Stimulated activated CD8-positive, alpha-beta memory T cell treated with anti-CD3 and anti-CD28 coated beads, Interleukin-15, amount 100 ng/mL, for 24 hours (primary cell): ENCODE results near the gene ADGRL2.

Experiments
- DNase-seq: peaks from one replicate; pipeline ENCODE4 v3.0.0-alpha.2; 2020; ENCODE audit warnings: low read depth

ADGRL2 gene

GRCh38 chr1:81989524-81989923 is 188.8 kb downstream of the ADGRL2 start:
- DNase-seq: no peak

GRCh38 chr1:81990241-81990640 is 189.5 kb downstream of the ADGRL2 start:
- DNase-seq: no peak

- no peak for DNase-seq
Observed at GRCh38 chr1:81998165-81998564, 197.4 kb downstream of the ADGRL2 start.

DNA sequence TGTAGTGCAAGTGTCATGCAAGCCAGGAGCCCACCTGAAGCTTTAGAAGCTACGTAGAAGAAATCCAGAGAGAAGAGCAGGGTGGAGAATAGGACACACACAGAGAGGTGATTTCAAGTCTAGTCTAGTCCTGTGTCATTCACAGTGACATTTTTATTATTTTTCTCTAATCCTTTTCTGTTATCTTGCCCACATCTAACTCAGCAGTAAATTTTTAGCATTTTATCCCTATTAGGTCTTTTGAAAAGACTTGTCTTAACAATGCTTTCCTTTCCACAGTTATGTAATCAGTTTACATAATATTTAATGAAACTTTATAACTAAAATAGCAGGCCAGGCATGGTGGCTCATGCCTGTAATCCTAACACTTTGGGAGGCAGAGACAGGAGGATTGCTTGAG is 198.6 kb downstream of the ADGRL2 start:
- DNase-seq: no peak

DNA sequence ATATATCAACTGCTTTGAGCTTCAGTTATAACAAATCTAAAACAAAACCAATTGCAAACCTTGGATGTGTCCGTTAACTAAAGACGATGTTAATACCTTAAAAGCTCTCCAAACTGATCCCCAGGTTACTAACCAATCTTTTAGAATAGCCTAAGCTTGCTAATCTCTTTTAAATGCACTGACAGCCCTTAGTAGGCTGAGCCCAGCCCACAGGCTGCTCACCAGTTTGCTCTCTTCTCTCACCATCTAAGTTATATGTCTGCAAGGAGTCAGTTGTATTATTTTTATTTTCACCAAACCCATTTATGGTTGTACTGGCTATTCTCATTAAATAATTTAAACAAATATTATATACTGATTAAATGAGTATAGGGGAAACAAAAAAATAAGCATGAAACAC is 199.5 kb downstream of the ADGRL2 start:
- no peak for DNase-seq

GRCh38 chr1:82001345-82001744 is 200.6 kb downstream of the ADGRL2 start:
- DNase-seq: no peak

DNA sequence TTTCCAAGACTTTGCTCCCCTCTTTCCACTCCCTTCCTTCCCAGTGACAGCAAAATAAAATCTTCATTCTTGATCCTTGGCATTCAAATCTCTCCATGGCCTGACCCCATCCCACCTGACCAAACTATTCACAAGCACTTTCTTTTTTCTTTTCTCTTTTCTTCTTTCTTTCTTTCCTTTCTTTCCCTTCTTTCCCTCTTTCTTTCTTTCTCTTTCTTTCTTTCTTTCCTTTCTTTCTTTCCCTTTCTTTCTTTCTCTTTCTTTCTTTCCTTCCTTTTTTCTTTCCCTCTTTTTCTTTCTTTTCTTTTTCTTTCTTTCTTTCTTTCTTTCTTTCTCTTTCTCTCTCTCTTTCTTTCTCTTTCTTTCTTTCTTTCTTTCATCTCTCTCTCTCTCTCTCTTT is 207.1 kb downstream of the ADGRL2 start:
- no peak for DNase-seq

DNA sequence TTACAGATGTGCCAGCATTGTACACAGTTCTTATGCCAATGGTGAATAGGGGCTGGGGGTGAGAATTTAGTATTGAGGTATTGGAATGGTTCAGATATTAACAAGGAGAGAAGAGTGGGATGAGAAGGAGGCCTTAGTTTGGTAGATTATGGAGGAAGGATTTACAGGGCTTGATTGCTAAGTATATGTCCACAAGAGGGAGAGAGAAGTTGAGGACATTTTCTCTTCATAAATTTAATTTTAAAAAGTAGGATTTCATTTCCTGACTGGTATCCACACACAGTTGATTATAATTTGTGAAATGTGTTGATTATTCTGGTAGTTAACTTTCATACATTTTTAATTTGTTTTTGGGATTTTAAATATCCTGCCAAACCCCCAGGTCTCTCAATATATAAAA is 213.0 kb downstream of the ADGRL2 start:
- no peak for DNase-seq

GRCh38 chr1:82015444-82015843 is 214.7 kb downstream of the ADGRL2 start:
- no peak for DNase-seq

GRCh38 chr1:82018319-82018718 is 217.6 kb downstream of the ADGRL2 start:
- no peak for DNase-seq

DNA sequence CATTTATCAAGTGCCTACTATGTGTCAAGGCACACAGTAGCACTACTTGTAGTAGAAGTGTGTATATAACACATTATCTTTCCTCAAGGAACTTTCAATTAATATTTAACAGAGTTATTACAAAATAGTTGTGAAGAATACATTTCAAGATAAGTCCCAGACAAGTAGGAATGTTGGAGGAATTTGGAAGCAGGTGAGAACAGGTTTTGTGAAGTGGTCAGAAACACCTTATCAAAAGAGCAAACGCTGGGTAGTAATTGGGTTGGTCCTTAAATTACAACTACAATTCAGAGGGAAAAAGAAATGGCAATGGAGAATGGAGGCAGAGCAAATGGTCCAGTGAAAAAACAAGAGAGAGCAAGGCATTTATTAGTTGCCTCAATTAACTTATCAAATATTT is 218.8 kb downstream of the ADGRL2 start:
- DNase-seq: no peak

DNA sequence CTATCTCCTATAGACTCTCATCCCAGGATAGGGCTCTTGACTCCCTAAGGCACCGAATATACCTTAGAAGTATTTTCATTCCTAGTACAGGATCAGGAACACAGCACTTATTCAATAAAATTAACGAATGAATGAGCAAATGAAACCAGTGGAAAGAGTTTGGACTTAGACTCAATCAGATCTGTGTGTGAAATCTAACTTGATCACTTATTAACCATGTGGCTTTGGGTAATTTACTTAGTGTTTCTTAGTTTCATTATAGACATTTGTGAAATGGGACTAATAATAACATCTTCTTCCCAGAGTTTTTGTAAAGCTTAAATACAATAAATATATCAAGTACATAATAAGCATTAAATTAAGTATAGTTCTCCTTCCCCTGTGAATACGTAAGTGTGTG is 230.1 kb downstream of the ADGRL2 start:
- no peak for DNase-seq

- DNase-seq: no peak
Observed at GRCh38 chr1:82032068-82032467, 231.3 kb downstream of the ADGRL2 start.

DNA sequence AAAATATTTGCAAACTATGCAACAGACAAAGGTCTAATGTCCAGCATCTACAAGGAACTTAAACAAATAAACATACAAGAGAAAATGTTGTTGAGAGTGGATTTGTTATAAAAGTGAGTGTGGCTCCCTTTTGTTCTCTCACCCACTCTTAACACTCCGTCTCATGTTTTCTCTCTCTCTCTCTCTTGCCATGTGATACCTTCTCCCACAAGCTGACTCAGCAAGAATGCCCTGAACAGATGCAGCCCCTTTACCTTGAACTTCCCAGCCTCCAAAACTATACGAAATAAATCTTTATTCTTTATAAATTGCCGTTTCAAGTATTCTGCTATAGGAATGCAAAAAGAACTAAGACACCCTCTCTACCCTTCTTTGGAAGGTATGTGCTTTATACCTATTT is 234.1 kb downstream of the ADGRL2 start:
- no peak for DNase-seq
